Rectal smooth muscle tissue (tissue), 1 donor: ENCODE results near the gene ZFPM1.
"Not testable (repeated sequence)": the region's sequence is repeated elsewhere in the genome, so short reads cannot be mapped to it uniquely, and the experiment has no call there.

Experiments used
- H3K27ac ChIP-seq: one replicate; pipeline ENCODE4 v1.7.0; 2013; ENCODE audit warnings: low read depth, low read length, inconsistent platforms
- H3K27me3 ChIP-seq: one replicate; pipeline ENCODE4 v1.7.0; 2013; ENCODE audit warnings: low read length; ENCODE audit not compliant: control insufficient read depth, insufficient read depth
- H3K36me3 ChIP-seq: one replicate; pipeline ENCODE4 v1.7.0; 2013; ENCODE audit warnings: low read length; ENCODE audit not compliant: control insufficient read depth, insufficient read depth
- H3K4me1 ChIP-seq: one replicate; pipeline ENCODE4 v1.7.0; 2013; ENCODE audit warnings: low read length; ENCODE audit not compliant: control insufficient read depth, insufficient read depth
- H3K4me3 ChIP-seq: one replicate; pipeline ENCODE4 v1.7.0; 2013; ENCODE audit warnings: low read length
- H3K9ac ChIP-seq: one replicate; pipeline ENCODE4 v1.7.0; 2013; ENCODE audit warnings: low read length

The ZFPM1 gene

DNA sequence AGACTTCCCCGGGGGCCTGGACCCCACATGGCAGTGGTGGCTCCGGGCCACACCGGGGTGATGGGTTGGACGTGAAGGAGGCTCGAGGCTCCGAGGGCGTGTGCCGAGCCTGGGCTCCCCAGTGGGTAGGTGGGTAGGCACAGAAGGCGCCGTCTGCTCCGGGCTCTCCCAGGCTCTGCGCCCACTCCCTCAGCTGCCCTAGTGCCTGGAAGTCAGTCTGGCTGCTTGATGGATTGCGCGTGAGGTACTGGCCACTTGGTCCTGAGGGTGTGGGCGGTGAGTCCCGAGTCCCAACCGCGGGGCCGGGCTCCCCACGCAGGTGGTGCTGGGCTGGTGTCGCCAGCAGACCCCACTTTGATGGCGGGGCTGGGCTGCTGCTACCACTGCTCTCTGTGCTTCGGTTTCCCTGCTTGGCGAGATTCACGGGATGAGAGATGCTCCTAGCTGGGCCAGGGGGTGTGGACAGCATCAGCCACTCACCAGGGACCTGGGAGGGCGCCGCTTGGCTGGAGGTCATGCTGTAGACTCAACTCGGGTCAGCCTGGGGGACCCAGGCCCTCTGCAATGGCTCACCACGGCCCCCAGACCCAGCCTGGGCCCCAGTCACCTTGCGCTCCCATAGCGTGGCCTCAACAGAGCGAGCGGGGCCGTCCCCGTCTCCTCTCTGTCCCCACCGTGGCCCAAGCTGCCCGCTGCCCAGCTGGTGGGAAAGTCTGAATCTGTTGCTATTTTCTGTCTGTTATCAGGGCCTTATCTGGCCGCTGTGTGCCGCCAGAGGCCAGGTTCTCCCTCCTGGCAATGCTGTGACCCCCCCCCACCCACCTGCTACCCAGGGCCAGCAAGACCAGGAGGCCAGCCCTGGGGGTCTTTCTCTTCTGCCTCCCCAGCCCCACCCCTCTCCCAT, 26.1 kb downstream of the ZFPM1 start:
- H3K4me1 ChIP-seq = no peaks in the 10 kb centered on the region
- H3K9ac ChIP-seq = no peak overlapping the region
- H3K4me3 ChIP-seq = no peak overlapping the region
- H3K27me3 ChIP-seq = no peaks in the 10 kb centered on the region
- no peak overlapping the region for H3K27ac ChIP-seq
- H3K36me3 ChIP-seq = no peaks in the 10 kb centered on the region

DNA sequence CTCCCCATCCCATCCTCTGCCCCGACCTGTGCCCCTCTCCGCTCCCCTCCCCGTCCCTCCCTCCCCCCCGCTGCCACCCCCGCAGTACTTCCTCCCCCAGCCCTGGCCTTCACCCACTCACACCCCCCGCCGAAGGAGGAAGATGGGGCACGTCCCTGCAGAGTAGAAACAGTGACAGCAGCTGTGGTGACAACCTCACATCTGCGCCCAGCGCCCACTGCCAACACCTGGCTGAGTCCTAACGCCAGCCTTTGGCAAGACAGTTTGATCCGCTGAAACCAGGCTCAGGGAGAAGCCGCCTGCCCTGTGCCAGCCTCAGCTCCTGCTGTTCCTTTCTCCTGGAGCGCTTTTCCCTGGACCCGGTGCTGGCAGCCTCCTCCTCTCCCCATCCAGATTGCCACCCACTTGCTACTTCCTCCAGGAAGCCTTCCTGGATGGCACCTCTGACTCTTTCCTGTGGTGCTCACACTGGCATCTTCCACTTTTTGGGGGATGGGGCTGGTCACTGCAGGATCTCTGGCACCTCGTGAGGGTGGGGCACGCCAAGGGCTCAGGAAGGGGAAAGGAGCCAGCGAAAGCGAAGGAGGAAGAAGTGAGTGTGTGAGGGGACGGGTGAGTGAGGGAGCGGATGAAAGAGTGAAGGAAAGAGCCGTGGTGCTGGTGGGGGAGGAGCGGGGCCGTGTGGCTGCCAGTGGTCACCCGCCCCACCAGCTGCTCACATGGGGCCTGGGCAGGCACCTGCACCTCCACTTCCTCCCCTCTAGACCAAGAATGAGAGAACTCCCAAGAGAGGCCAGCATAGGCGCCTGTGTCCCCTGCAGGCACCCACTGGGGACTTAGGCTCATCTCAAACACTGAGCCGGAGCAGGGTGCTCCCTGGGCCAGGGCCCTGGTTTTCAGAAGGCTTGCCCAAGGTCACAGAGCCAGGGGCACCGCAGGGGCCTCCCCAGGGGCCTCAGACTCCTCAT, 27.0 kb downstream of the ZFPM1 start:
- no peaks in the 10 kb centered on the region for H3K4me1 ChIP-seq
- no peaks in the 10 kb centered on the region for H3K27me3 ChIP-seq
- H3K4me3 ChIP-seq = no peak overlapping the region

DNA sequence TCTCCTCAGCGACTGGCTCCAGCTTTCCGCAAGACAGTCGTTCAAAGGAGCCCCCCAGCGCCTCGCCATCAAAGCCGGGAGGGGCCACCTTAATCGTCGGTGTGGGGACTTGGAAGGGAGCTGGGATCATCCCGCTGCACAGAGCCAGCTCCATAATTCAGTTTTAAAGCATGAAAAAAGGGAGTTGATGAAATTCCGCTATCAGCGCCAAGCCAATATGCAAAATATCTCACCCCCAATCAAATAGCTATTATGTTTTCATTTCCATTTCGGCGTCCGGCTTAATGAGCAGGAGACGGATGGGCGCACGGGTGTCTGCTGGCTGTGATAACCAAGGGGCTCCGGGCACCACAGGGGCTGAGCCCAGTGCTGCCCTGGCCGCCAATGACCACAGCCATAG, 27.7 kb downstream of the ZFPM1 start:
- no peak overlapping the region for H3K27ac ChIP-seq
- H3K4me3 ChIP-seq = no peak overlapping the region
- no peaks in the 10 kb centered on the region for H3K4me1 ChIP-seq
- H3K9ac ChIP-seq = no peak overlapping the region
- H3K36me3 ChIP-seq = no peaks in the 10 kb centered on the region
- no peaks in the 10 kb centered on the region for H3K27me3 ChIP-seq

More for the DNA sequence above, 27.0 kb downstream of the ZFPM1 start:
- Histone ChIP-seq H3K9ac (no peak overlapping the region), H3K27ac (no peak overlapping the region), H3K36me3 (no peaks in the 10 kb centered on the region)

DNA sequence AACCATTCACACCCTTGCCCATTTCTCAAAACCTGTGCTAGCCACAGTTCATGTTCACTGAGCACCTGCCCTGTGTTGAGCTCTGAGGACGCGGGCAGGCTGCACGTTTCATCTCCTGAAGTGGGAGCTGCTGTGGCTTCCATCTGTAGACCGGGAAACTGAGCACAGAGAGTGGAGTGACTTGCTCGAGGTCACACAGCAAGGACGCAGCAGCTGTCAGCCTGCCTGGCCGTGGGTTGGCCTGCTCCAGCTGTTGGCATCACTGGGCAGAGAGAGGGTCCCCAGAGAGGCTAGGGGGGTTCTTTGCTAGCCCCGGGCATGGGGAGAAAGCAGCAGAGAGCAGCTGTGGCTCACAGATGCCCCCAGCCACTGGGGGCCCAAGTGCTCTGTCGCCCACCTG, 28.8 kb downstream of the ZFPM1 start:
- Histone ChIP-seq H3K4me1 (no peaks in the 10 kb centered on the region), H3K36me3 (peaks cover 3% of the 10 kb centered on the region), H3K27ac (no peak overlapping the region), H3K27me3 (no peaks in the 10 kb centered on the region), H3K9ac (no peak overlapping the region), H3K4me3 (no peak overlapping the region)

DNA sequence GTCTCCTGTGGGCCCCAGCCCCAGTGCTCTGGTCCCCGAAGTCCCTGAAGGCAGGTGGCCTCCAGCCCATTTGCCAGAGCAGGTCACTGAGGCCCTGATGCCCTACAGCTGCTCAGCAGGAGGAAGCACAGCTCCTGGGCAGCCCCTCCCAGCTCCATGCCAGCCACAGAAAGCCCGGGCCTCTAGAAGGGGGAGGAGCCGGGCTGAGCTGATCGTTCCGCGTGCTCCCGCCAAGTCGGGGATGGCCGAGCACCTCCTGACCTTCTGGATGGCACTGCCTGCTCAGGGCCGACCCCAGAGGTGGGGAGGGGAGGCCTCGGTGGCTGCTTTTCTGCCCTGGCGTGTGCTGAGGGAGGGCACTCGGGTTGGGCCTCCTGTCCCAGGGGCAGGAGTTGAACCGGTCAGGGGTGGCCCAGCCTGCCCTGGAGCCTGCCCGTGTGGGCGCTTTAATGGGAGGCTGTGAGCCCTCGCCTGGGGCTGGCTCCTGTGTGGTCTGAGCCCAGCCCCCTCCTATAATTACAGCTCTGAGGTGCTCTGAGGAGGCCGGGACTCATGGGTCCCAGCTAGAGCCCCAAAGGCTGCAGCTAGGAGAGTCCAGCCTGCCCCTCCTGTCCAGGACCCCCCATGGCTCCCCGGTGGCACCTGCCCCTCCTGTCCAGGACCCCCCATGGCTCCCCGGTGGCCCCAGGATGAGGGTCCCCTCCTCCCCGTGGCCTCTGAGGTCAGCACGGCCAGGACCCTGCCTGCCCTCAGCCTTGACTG, 29.7 kb downstream of the ZFPM1 start:
- H3K4me1 ChIP-seq = no peaks in the 10 kb centered on the region
- no peaks in the 10 kb centered on the region for H3K27me3 ChIP-seq
- H3K9ac ChIP-seq = no peak overlapping the region

DNA sequence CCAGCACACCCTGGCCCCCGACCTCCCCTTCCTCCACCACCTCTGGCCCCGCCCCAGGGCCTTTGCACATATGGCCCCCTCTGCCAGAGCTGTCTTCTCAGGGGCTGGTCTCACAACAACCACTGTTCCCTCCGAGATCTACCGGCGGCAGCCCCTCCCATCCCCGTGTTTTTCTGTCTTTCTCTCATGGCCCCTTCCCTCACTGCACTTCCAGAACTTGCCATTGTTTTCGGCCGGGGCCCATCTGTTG, 30.2 kb downstream of the ZFPM1 start:
- H3K4me3 ChIP-seq = no peak overlapping the region
- H3K27ac ChIP-seq = no peak overlapping the region
- H3K27me3 ChIP-seq = no peaks in the 10 kb centered on the region
- no peak overlapping the region for H3K9ac ChIP-seq
- peaks cover 3% of the 10 kb centered on the region for H3K36me3 ChIP-seq
- no peaks in the 10 kb centered on the region for H3K4me1 ChIP-seq

More for the DNA sequence above, 29.7 kb downstream of the ZFPM1 start:
- Histone ChIP-seq H3K36me3 (peaks cover 3% of the 10 kb centered on the region), H3K4me3 (no peak overlapping the region), H3K27ac (no peak overlapping the region)

DNA sequence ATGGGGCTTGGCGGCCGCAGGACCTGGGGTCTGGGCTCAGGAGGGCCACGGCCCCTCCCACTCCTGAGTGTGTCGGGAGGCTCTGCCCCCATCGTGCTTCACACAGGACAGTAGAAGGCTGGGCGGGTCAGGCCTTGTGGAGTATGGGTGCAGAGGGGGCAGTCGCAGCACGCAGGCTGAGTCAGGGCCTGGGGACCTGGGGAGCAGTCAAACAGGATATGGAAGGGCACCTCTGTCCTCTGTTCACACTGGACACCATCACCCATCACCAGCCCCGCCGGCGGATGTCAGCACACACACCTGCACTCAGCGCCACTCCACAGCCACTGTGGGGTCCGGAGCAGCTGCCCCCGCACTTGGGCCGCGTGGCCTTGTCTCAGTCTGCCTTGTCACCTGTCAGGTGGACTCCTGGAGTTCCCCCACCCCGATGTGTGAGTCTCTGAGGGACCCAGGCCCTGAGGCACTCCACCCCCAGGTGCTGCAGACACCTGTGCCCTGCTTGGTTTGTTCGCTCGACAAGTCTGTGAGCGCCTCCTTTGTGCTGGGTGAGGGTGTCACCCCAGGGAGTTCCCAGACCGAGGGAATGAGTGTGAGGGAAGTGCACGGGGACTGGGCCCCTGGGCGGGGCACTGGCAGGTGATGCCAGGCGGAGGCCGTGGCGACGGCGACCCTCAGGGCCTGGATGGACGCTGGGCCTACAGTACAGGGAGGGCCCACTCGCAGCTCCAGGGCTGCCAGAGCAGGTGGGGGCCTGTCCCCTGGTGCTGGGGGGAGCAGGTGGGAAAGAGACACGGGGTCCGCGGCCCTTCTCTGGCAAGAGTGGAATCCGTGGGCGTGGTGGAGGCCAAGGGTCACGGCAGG, 31.7 kb downstream of the ZFPM1 start:
- Histone ChIP-seq H3K27me3 (no peaks in the 10 kb centered on the region), H3K36me3 (peaks cover 3% of the 10 kb centered on the region), H3K4me1 (no peaks in the 10 kb centered on the region), H3K27ac (no peak overlapping the region), H3K4me3 (no peak overlapping the region), H3K9ac (no peak overlapping the region)

DNA sequence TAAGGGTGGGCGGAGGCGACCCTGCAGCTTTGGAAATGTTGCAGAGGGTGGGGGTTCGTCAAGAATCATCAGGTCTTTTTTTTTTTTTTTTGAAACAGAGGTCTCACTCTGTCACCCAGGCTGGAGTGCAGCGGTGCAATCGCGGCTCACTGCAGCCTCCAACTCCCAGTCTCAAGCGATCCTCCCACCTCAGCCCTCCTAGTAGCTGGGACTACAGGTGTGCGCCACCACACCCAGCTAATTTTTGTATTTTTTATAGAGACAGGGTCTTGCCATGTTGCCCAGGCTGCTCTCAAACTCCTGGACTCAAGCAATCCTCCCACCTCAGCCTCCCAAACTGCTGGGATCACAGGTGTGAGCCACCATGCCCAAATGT, 32.3 kb downstream of the ZFPM1 start:
- H3K9ac ChIP-seq, H3K27ac ChIP-seq, H3K36me3 ChIP-seq, H3K27me3 ChIP-seq, H3K4me3 ChIP-seq, H3K4me1 ChIP-seq: not testable (repeated sequence)

DNA sequence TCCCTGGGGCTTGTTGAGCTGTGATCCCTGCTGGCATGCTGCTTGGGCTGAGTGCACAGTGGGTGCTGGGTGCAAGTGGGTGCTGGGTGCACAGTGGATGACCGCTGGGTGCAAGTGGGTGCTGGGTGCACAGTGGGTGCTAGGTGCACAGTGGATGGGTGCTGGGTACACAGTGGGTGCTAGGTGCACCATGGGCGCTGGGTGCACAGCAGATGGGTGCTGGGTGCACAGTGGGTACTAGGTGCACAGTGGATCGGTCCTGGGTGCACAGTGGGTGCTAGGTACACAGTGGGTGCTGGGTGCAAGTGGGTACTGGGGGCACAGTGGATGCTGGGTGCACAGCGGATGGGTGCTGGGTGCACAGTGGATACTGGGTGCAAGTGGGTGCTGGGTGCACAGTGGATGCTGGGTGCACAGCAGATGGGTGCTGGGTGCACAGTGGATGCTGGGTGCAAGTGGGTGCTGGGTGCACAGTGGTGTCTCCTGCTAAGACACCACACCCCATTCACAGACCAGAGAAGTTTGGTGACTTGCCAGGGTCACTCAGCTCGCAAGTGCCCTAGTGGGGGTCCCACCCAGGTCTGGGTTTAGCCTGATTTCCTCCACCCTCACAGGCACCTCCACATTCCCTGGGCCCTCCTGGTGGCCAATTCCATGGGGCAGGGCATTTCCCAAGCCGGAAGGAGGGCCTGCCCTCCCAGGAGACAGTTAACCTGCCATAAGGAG, 33.5 kb downstream of the ZFPM1 start:
- Histone ChIP-seq H3K36me3 (peaks cover 3% of the 10 kb centered on the region), H3K4me3 (no peak overlapping the region), H3K4me1 (no peaks in the 10 kb centered on the region)

DNA sequence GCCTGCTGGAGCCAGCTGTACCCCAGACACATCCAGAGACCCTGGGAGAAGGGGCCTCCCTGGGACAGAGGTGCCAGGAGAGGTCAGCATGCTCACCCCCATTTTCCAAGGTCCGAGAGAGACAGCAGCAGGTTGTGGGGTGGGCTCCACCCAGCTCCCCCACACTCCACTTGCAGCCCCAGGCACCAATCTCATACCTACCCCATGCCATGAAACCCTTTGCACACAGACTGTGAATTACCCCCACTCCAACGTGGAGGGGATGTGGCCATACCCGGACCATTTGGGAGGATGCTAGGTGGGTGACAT, 34.0 kb downstream of the ZFPM1 start:
- no peaks in the 10 kb centered on the region for H3K27me3 ChIP-seq
- H3K4me1 ChIP-seq = no peaks in the 10 kb centered on the region
- H3K27ac ChIP-seq = no peak overlapping the region
- no peak overlapping the region for H3K9ac ChIP-seq
- no peak overlapping the region for H3K4me3 ChIP-seq
- H3K36me3 ChIP-seq = peaks cover 3% of the 10 kb centered on the region

More for the DNA sequence above, 33.5 kb downstream of the ZFPM1 start:
- H3K27me3 ChIP-seq = no peaks in the 10 kb centered on the region
- no peak overlapping the region for H3K9ac ChIP-seq
- no peak overlapping the region for H3K27ac ChIP-seq
